ENCODE results near the gene OCA2. TPM values are rescaled to one million over a fixed set of nuclear protein-coding genes. Genes with fewer than 3 reads are reported as not detected.

The OCA2 gene
- total and polyA plus RNA-seq, 2 of the 4 experiments (the other 2 are of a cell fraction): under 0.01 to 0.03 TPM

- no TSS peak for BruUV-seq (replicated peaks)
- H2AK9ac ChIP-seq (replicated peaks; ENCODE audit: low read depth, low read length, poor library complexity): no peak overlapping the region
- dilution Hi-C loops (cut with HindIII; ENCODE audit: low sequenced_read_pairs, unreplicated experiment): no loop called here
- CTCF ChIA-PET: no interaction called here
- no peak overlapping the region for H4K5ac ChIP-seq (ENCODE audit: low read depth, low read length)
- H3K14ac ChIP-seq (replicated peaks; ENCODE audit: low read depth, low read length): no peak overlapping the region
- H3K56ac ChIP-seq (ENCODE audit: extremely low read depth, insufficient read depth, low read length): no peak overlapping the region
- no peak overlapping the region for H4K91ac ChIP-seq (ENCODE audit: insufficient read depth, low read depth, low read length)
- no peak overlapping the region for H2BK120ac ChIP-seq (ENCODE audit: low read depth, low read length)
- in situ Hi-C loops (cut with MboI; ENCODE audit: low sequenced_read_pairs): no loop called here
- no peak overlapping the region for H3K23ac ChIP-seq (ENCODE audit: low read depth, low read length)
- no peak overlapping the region for H3K27ac ChIP-seq (ENCODE audit: insufficient read depth, low read length)
- POLR2A ChIA-PET (ENCODE audit: unreplicated experiment): no interaction called here
- H3K4me3 ChIP-seq (ENCODE audit: insufficient read depth, low read depth, low read length): no peak overlapping the region
- H3K9ac ChIP-seq (ENCODE audit: low read depth, low read length): no peak overlapping the region
- intact Hi-C loops (cut with micrococcal nuclease): no loop called here
- H2BK5ac ChIP-seq (ENCODE audit: low read depth, low read length, poor library complexity, severe bottlenecking): no peak overlapping the region
- no peak overlapping the region for H3K4me2 ChIP-seq (ENCODE audit: low read depth, low read length)
- DNase-seq (no peak), ATAC-seq (ENCODE audit: low read depth) (no peak)
- H2AFZ ChIP-seq (replicated peaks; ENCODE audit: low read length, poor library complexity): no peak overlapping the region
- no peak overlapping the region for H3K4ac ChIP-seq (ENCODE audit: low read depth, low read length)
- H3K36me3 ChIP-seq (ENCODE audit: control insufficient read depth, insufficient read depth, low read length): no peaks in the 10 kb centered on the region
- no peak overlapping the region for H2AK5ac ChIP-seq (ENCODE audit: low read depth, low read length)
- H3K18ac ChIP-seq (ENCODE audit: low read depth, low read length): no peak overlapping the region
- H3K9me1 ChIP-seq (ENCODE audit: insufficient read depth, low read length): no peaks in the 10 kb centered on the region
- peaks cover 45% of the 10 kb centered on the region for H3K9me3 ChIP-seq (ENCODE audit: control insufficient read depth, insufficient read depth, low read length)
- H3K27me3 ChIP-seq (ENCODE audit: control insufficient read depth, insufficient read depth, low read length): no peaks in the 10 kb centered on the region
- no peaks in the 10 kb centered on the region for H4K20me1 ChIP-seq (ENCODE audit: insufficient read depth, low read length)
- no peak overlapping the region for H2BK15ac ChIP-seq (ENCODE audit: low read depth, low read length)
- WGBS, 2 experiments (ENCODE audit: extremely low coverage in 2 of 2, insufficient read length in 1 of 2): 92% methylated on average over 4 of the region's 13 CpGs; no CpG with 5 or more reads in 1 of the 2 experiments
- TF ChIP-seq MAZ (IDR thresholded peaks at IDR 0.05; ENCODE audit: borderline replicate concordance, low read depth, low read length): no peak
- no peak overlapping the region for H2BK20ac ChIP-seq (ENCODE audit: low read depth, low read length)
- no peaks in the 10 kb centered on the region for H3K79me1 ChIP-seq (ENCODE audit: low read depth in 1 of 2, low read length in 2 of 2)
- H4K8ac ChIP-seq (ENCODE audit: low read depth in 2 of 2, low read length in 2 of 2): no peak overlapping the region
- H3K4me1 ChIP-seq (ENCODE audit: control insufficient read depth, insufficient read depth, low read length): no peaks in the 10 kb centered on the region
Observed at GRCh38 chr15:27951191-27951890, 147.8 kb downstream of the OCA2 start.

Data from IMR-90 (cell line).